ENCODE measurements around the gene LPP.

Gene LPP

DNA sequence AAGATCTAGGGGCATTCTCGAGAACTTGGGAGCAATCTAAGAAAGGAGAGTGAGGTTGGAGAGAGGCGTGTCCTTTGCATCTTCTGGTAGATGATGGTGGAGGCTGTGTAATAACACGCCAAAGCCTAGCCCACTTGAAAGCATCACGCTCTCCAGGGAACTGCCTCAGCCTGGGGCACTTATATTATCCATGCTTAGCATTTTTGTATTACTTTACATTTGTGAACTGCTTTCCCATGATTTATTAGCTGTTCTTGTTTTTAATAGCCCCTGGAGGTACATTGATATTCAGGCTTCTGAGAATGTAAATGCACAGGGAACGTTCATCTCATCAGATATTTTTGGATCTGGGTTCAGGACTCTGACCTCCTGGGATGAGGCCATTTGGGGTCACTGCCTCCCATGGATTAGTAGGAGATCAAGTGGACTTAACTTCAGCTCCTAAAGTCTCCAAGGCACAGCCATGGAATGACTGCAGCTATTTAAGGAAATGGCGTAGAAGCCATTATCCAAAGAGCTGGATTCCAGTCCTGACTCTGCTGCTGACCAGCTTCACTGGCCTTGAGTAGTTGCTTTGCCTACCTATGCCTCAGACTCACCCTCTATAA is 124.9 kb downstream of the LPP start:
- DNase-seq = no peak

DNA sequence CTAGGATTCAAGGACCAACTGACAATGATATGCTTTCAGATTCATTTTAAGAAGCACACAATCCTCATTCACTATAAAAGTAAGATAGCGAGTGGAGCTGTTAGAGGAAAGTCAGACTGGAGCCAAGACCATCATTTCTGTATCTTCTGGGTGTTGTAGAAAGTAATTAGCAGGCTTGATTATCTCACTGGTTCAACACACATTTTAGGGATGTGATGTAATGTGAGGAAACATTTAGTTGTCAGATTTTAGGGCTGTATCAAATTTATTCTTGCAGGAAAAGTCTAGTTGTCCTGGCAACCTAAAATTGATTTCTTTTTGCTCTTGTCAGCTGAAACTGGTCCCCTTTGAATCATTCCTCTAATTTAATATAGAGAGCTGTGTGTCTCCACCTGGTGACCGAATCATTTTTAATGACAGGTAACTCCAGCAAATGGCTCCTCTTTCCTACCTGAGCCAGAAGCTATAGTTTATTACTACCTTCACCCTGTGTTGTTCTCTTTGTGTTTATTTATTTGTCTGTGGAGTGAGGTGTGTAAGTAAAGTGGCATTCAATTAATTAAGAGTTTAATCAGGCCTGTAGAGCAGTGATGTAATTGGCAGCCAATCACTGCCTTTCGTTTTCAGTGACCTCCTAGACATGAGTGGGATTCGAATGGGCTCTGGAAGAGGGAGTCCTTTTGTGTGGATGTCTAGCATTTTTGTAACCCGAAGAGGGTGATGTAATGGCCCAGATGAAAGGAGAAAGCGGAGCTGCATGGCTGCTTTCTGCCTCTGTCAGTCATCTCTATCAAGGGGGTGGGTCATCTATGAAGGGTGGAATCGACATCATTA is 125.8 kb downstream of the LPP start:
- no peak for DNase-seq

DNA sequence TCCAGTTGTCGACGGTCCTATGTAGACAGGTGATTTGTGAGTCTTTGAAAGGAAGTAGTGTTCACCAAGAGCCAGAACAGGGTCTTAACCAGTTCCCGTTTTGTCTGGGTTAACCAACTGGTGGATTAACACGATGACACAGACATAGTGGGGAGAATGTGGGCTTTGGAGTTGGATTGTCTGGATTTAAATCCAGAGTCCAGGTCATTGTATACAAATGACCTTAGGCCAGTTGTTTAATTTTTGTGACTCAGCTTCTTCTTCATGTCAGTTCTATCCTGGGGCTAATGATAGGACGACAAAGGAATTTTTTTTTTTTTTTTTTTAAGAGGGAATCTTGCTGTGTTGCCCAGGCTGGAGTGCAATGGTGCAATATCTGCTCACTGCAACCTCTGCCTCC is 126.7 kb downstream of the LPP start:
- DNase-seq = no peak

DNA sequence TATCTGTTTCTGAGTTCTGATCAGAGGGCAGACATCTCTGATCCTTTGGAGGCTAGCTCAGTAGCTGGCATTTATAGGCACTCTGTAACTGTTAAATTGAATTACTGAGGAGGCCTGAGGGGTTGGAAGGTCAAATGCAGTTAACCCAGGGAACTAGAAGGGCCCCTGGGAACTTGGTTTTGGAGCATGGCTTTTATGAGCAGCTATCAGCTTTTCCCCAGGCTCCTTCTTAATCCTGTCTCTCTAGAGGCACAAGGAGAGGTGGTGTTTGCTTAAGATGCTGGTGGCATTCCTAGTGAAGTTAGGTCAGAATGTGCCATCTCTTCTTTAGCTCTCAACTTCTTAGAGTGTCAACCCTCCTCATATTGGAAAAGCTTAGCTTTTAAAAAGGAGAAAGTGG is 128.9 kb downstream of the LPP start:
- DNase-seq = no peak

DNA sequence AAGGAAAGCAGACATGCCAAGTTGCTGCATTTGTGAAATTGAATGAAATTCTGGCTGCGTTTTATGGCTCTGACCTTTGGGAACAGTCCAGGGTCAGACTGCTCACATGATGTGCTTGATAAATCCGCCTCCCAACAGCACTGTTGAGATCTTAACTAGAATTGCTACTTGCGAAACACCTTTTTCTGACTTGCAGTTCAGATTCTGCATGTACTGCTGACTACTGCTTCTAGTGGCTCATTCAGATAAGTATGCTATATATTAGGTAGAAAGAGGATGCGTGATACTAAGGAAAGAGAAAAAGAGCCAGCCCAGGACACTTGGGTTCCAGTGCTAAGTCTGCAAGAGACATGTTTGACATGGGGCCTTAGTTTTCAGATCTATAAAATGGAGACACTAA is 129.4 kb downstream of the LPP start:
- no peak for DNase-seq

DNA sequence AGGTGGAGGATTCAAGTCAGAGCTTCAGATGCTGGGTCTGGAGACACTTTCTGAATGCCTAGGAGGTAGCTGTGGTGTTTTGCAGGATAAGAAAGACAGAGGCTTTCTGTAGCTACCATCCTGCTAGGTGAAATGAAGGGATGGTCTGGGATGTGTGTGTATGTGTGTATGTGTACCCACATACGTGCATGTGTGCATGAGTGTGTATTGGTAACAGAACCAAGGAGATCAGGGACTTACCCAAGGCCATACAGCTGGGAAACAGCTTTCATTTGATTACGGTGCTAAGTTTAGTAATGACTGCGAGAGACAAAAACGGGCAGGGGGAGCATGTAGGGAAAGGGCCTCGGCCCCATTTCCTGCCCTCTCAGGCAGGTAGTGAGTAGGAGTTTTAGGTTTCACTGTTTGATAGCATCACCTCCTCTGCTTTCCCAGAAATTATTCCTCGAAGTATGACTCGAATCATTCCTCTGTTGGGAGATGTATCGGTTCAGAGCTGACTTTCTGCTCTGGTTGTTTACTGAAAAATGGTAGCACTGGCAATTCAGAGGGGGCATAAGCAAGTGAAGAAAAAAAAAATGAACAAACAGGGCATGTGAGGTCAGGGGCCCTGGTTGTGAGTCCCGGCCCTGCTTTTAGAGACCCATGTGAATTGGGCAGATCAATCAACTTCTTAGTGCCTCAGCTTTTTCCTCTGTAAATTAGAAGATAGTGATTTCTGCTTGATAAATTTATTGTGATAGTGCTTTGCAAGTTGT is 130.7 kb downstream of the LPP start:
- DNase-seq = no peak

DNA sequence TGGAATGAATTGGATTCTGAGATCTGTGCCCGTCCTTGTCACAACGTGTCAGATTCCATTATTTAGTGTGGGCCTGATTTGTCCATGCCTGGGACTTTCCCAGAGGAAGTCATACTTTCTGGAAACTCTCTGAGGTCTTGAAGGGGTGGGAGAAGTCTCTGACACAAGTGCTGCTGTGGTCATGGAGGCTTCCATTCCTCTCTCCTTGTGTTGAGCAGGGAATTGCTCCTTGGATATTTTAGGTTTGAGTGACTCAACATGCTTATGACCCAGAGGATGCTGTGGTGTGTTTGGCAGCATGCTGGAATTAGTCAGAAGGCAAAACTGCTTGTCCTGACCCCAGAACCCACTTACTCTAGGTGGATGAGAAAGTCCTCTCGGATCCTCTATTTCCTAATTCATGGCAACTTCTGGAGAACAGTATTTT is 132.1 kb downstream of the LPP start:
- DNase-seq = no peak

DNA sequence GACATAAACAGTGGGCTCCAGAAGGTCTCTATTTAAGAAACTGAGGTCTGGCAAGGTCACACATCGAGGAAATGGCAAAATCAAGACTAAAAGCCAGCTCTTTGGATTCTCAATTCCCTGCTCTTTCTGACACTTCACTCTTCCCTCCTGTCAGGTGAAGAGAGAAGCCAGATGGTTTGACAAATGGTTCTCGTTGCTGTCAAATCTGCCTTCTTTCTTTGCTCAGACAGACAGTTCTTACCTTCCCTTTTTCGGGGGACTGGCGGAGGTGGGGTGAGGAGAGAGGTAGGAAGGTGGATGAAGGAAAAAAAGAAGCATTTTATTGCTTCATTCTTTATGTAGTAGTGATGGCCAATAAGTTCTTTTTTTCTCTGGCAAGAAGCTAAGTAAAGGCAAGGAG is 133.4 kb downstream of the LPP start:
- DNase-seq = no peak

DNA sequence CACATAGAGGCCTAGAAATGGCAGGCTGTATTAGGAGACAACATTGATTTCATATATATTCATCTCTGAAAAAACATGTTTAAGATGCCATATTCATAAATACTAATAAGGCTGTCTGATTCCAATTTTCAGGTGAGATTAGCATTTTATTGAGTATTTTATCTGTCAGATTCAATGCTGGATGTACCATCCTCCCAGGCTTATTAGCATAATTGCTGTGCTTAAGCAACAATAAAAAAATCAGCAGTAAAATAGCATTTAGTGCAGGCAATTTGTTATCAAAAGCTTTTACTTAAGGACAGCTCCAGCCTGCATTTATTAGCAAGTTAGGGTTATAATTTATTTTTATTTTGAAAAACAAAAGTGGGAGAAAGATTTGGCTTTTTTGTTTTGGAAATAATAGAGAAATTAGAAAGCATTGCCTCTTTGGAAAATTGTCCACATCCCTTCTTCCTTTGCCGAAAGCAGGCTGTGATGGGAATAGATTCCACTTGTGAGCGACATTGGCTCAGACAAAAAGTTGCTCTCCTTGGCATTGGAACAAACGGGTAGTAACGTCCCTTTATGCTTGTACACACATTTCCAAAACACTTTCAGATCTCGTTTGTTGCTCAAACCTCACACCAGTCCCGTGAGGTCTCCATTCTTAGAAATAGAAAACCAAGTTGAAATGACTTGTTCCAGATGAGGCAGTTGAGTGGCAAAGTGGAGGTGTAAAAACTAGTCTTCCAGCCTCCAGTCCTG is 134.0 kb downstream of the LPP start:
- DNase-seq = no peak

DNA sequence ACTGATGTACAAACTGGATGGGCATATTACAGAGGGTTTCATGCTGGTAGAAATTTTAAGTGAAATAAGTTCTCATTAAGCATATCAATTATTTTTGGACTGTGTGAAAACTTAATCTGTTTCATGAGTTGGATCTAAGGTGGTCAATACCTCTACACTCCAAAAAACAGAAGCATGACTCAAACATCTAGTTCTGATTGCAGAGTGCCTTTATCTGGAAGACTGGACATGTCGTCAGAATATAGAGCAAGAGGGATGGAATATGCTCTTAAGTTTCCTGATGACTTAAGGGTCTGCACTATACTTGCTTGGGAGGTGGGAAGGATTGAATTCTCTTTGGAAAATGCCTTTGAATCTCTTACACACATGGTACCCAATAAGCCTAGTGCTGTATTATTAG is 138.3 kb downstream of the LPP start:
- no peak for DNase-seq

DNA sequence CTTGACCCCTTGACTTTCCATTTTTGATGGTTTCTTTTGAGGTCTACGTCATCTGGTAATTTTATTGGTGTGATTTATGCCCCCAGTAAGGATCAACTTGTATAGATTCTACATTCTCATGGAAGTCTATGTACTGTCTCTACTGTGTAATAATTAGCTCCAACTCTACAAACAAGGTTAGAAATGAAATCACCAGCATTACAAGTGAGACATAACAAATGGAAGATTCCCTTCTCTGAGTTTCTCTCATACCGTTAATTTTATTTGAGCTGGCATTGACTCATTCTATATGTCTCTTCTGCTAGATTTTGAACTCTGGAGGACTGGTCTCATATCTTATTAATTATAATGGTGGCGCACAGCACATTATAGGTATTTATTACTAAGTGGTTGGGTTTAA is 138.9 kb downstream of the LPP start:
- DNase-seq = no peak

DNA sequence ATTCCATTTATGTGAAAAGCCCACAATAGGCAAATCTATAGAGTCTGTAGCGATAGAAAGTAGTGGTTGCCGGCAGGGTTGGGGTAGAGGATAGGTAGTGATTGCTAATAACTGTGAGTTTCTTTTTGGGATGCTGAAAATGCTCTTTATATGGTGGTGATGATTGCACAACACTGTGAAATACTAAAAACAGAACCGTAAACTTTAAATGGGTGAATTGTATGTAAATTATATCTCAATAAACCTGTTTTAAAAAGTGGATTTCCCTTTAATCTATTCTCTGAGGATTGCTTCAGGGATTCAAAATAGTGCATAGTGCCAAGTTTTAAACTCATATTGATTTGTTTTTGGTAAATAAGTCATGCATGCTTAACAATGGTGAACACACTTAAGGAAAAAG is 140.2 kb downstream of the LPP start:
- DNase-seq = no peak

DNA sequence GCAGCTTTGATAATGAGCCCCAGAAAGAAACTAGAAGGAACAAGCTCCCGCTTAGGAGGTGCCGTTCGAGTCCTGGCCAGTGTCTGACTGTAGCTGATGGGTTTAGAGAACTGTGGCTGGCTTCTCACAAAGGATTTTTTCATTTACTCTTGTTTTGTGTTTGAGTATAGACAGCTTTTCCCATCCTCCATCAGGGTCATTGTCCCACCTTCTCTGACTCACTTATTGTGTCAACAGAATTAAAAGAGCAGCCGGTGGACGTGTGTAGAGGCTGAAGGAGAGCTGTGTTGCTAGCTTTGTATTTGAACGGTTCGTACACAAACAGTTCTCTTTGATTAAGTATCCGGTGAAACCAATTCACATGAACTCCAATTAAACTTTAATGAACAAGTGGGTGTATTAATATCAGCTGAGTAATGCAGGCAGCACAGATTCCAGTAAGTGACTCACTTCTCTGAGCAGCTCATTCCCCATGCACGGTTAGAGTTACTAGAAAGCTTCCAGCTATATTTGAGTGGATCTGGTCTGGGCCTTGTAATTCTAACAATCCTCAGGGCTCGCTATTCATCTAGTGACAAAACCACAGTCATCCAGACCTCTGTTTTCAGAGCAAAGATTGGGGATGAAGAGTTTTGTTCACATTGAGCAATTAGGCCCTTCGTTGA is 141.0 kb downstream of the LPP start:
- no peak for DNase-seq

DNA sequence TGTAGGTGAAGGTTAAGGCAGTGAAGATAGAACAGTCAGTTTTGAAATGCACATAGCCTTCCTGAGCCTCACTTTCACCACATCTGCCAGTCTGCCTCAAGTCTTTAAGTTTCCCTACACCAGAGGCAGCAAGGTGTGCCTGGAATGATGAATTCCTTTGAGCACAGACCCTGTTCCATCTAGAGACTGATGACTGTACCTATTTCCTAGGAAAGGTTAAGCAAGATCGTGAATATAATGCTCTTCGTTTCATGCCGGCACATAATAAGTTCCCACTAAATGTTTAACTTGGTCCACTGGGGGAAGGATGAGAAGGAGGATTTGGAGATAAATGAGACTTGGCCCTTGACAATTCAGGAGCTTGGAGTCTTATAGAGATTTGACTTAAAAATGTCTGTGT is 141.9 kb downstream of the LPP start:
- DNase-seq = no peak

DNA sequence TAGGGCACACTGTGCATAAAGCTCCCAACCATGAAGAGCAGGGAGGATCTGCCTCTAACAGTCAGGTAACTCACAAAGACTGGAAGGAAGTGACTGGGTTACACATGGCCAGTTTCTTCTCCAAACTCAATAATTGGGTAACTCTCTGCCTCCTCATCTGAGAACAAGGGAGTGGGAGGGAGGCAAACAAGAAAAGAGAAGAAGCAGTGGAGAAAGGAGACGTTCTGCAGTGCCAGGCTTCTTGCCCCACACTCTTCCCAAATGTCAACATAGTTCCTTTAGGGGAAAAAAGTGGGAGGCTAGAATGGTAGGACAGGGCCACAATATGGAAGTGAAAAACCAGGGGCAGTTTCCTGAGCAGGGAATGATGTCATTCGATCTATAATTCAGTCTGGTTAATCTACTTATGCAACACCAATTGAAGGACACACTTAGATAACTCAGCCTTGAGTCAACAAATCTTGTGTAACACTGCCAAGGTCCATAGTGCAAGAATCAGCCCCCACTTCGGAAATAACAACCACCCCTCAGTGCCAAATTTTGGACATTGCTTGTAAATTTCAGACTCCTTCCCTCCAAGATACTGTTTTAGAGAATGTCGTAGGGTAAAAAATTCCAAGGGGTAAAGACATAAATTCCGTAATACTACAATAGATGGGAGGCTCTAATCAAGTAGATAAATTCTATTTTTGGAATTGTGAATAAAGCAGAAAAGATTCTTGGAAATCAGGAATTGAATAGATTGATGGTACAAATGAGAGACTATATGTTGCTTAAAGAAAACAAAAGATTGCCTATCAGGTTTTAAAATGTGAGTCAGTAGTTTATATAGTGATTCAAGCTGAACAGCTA is 143.0 kb downstream of the LPP start:
- DNase-seq = no peak

DNA sequence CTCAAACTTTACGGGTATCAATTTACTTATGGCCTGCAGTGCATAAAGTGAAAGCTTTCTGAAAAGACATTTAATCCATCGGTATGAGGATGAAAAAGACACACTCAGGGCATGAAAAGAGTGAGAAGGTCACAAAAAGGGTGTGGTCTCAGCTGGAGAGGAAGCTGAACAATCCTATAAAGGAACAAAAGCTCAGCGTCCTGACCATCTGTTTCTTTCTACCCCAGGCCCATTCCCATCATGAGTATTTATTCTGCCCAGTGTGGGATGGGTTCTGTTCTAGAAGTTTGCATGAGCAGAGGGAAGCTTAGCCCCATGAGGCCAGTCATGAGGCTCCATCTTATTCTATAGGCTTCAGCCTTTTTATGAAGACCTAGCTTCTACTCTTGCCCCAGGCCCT is 144.6 kb downstream of the LPP start:
- no peak for DNase-seq

DNA sequence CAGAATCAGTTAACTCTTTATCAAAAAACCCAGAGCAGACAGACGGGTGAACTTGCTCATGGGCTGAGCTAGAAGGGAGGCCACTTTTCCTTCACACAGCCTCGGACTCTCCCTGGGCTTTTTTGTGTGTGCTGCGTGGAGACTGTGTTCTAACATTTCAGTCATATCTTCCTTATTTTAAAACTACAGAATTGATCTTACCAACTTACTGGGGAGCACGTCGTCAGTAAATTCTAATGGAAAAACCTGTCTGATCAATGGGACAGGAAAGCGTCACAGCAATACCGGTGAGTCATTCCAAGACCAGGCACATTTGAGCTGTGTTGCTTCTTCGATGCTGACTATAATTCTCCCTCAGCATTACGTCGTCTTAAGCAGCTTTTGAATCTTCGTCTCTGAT is 145.1 kb downstream of the LPP start:
- DNase-seq = no peak

DNA sequence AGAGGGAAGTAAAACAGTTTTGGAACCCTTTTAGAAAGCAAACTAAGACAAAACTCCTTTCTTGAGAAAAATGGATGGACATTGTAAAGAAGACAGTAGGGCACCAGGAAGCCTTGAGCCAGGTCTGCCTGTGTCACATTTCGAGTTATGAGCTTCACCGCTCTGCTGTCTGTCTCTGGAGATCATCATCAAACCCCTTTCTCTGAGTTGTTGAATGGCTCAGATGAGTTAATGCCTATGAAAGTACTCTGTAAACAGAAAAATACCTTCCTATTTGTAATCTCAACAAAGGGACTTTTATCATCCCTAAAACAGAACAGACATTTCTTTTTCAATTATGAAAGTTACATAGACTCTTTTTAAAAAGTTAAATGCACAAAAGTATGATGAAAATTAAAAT is 145.8 kb downstream of the LPP start:
- DNase-seq = no peak

DNA sequence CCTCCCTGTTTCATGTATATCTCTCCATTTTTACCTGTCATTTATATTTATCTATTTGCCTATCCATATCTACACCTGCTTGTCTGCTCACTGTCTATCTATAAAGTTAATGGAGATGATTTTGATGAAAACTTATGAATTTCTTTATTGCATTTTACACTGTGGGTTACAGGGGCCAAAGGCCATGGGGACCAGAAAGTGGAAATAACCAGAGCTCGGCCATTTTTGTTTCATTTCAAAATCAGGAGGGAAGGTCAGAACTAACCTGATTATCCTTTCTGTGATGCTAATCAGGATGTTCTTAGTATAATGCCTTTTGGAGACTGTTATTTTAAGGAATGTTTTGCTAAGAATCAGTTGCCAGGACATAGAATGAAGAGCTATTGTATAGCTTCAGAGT is 147.2 kb downstream of the LPP start:
- no peak for DNase-seq

DNA sequence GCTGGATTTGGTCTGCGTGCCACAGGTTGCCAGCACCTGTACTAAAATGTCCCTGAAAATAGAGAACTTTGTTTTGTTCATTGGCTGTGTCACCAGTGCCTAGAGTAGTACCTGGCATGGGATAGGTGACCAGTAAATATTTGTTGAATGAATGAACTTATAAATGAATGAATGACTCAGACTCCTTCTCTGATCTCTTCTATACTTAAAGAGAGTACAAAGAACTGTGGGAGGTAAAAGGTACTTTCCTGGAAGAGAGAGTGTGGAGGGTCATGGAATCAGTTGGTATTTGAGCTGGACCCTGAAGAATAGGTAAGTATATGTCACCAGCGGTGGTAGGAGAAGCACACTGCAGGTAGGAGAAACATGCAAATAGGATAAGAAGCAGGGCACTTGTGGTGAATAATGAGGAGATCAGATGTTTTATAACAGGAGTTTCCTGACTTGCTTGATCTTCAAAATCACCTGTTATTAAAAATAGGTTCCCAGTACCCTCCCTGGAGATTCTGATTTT is 149.4 kb downstream of the LPP start:
- DNase-seq = no peak

DNA sequence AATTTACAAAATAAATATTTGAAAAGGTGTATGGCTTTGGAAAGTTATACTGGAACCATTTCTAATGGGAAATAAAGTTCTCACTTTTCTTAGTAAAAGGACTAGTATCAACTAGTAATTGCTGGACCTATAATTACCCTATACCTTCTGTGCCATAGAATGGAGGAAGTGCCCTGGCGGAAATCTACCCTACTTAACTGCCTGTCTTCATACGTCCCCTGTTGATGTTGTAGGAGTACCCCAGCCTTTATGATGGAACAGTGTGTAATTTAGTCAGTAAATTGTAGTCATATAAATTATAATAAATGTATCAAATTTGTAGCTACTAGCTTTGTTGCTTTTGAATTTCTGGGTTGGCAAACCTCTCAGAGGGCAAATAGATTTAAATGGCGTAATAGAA is 149.9 kb downstream of the LPP start:
- DNase-seq = no peak

DNA sequence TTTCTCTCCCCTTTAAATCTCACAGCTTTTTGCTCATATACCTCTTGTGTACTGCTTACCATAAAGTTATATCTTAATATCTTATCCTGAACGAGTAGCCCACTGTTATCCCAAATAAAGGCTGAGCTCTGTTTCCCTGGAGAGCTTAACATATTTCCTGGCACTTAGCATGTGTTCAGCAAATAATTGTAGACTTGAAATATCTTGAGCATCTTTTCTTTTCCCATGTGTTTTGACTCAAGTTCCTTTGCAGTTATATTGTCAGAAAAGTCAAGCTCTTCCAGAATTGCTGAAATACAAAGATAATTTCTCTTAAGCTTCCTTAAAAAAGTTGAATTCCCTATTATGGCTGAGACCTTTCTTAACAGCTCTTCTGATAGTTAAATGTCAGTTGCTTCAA is 150.5 kb downstream of the LPP start:
- DNase-seq = no peak
